Left forelimb (tissue), 1 donor: Measurements from ENCODE around the gene HAPSTR1.
A peak's percentile ranks its signal among the peaks of the same experiment; 100 is the strongest.
"Not testable (repeated sequence)": the region's sequence is repeated elsewhere in the genome, so short reads cannot be mapped to it uniquely, and the experiment has no call there.

ENCODE experiments used
- DNase-seq: peaks from one replicate; pipeline ENCODE4 v3.0.0-alpha.2; 2018; ENCODE audit warnings: low spot score

Gene HAPSTR1

DNA sequence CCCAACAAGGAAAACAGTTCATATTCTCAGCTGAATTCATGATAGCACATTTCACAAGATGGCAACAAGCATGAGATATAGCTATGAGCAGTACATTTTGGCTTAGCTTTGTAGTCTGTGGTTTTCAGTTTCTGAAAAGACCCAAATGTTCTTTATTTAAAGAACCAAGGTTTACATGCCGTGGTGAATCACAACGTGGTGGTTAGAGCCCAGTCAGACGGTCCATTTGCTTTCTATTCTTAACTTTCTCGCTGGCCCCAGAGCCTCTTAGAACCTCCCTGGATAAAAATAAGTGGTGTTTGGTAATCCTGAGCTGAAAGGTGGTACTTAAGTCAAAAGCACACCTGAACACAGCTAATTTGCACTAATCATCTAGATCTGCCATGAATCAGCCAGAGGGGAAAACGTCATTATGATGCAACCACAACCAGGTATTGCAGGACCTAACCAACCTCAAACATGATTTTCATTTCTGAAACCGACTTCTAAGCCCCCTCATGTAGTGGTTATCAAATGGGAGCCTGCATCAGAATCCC is 18.6 kb upstream of the HAPSTR1 start:
- no peak for DNase-seq

DNA sequence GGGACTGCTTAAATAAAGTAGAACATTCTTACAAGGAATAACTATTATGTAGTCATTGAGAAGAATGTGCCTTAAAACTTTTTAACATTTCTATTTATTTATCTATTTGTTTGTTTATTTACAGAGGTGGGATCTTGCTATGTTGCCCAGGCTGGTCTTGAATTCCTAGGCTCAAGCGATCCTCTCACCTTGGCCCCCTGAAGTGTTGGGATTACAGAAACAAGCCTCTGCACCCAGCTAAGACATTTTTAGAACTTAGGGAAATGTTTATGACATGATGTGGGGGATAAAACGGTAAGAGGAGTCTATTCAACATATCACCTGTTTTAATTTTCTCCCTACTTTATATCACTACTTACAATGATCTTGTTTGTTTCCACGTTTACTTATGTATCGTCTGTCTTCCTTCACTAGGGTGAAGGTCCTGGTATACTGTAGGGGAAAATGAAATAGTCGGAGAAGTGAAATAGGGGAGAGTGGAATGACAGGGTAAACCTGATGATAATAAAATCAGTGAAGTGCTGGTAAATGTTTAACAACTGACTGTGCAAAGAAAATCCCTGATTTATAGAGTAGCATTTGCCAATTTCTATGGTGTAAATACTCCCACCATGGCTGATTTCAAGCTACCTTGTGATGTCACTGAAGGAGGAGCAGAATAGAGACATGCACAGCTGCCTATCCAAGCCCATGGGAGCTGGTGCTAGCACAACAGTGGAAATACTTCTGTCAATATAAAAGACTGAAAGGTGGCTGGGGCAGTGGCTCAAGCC is 16.0 kb upstream of the HAPSTR1 start:
- DNase-seq = no peak

DNA sequence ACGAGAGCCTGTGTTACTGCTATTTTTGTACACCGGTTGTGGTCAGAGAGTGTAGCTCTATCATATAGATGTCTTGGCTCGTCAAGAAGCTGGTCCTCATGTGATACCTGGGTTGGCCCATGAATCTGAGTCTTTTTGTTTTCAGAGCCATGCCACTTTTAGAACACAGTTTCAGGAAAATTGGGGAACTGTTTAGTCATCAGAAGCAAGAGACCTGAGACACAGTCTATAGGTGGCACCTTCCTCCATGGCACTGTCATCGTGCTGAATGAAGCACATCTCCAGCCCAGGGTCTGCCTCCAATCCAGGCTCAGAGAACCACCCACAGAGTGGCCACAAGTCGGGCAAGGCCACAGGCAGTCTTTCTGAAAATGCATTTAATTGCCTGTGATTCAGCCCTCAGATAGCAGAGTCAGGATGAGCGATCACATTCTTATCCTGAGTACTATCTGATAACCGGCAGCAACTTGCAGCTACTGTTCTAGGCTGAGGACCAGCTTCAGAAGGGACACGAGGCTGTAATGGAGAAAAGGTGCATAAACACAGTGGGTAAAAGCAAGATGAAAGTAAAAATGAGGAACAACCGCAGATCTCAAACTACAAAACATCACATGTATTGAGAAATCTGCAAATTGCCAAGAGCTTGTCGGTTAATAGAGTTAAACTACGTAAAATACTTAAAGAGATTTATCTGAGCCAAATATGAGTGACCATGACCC is 14.2 kb upstream of the HAPSTR1 start:
- no peak for DNase-seq

DNA sequence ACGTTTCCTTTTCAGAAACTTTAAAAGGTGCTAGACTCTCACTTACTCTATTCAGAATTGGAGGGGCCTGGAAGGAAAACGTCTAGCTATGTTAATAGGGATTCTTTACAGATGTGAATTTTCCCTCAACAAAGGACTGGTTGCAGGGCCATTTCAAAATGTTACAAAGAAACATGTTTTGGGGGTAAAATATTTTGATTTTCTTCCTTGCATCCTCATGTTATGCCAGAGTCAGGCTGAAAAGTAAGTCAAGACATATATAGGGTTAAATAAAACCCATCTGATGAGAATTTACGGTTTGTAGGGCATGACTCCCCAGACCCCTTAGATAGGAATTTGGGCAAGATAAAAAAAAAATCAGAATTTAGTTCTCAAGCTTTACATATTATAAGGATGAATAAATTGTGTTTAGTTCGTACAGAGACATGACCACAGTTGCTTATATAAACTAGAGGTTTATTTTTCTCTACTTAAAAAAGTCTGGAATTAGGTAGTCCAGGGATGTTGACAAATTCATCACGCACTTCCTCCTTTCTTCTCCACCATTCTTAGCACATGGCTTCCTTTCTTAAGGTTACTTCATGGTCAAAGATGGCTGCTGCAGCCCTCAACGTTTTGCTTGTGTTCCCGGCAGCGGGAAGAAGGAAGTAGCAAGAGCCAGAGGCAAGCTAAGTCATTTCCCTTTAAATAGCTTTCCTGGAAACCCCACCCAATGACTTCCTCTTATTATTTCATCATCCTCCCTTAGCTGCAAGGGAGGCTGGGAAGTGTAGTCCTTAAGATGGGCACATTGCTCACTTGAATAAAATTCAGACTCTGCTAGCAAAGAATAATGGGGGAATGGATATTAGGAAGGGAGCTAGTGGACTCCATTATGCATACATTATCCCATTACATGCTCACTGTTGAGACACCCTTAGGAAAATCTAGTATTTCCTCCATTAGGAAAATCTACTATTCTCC is 12.7 kb upstream of the HAPSTR1 start:
- not testable (repeated sequence) for DNase-seq

DNA sequence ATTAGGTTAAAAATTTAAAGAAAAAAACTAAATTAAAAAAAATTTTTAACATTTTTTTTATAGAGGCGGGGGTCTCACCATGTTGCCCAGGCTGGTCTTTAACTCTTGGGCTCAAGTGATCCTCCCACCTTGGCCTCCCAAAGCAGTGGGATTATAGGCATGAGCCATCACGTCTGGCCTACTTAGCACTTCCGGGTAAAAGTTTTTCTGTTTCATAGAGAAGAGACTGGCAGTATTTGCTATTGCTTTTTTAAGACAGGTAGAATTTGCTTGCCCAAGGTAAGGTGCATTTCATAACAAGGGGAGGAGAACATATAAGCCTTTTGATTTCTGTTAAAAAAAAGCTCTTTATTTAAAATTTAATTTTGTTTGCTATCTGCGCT is 12.0 kb upstream of the HAPSTR1 start:
- no peak for DNase-seq

DNA sequence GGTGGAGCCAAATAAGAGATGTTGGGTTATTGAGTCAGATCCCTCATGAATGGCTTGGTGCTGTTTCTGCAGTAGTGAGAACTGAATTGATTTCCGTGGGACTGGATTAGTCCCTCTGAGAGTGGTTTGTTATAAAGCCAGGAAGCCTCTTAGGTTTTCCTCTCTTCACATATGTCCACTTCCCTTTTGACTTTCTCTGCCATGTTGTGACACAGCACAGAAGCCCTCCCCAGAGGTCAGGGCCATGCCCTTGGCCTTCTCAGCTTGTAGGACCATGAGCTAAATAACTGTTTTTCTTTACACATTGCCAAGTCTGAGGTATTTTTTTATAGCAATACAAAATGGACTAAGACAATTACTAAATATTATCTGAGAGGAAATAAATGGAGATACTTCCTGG is 10.3 kb upstream of the HAPSTR1 start:
- no peak for DNase-seq

DNA sequence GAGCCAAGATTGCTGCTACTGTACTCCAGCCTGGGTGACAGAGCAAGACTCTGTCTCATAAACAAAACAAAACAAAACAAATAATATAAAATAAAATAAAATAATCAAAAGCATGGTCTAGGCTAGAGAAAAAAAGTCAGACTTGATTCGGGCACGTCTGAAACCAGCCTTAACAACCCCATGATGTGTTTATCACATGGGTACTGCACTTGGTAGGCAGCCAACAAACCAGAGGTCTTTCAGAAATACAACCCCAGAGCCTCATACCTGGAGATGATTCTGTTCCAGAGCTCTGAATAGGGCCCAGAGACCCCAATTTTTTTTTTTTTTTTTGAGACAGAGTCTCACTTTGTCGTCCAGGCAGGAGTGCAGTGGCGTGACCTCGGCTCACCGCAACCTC is 9.6 kb upstream of the HAPSTR1 start:
- DNase-seq = no peak

DNA sequence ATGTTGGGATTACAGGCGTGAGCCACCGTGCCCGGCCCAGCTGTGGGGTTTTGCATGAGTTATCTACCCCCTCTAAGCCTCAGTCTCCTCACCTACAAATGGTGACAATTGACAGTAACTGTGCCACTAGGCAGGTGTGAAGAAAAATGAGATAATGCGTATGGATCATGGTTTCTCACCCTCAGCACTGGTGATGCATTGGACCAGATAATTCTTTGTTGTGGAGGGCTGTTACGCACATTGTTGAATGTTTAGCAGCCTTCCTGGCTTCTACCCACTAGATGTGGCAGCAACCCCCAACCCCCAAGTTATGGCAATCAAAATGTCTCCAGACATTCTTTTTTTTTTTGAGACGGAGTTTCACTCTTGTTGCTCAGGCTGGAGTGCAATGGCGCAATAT is 9.0 kb upstream of the HAPSTR1 start:
- DNase-seq = no peak

DNA sequence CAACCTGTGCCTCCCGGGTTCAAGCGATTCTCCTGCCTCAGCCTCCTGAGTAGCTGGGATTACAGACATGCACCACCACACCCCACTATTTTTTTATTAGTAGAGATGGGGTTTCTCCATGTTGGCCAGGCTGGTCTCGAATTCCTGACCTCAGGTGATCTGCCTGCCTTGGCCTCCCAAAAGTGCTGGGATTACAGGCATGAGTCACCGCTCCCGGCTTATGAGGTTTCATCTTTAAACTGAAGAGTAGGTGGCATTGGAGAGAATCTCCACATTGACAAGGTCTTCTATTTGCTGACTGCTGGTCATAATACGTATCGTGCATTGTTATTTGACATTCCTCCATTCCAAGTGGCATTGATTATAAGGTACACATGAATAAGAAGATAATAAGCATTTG is 3.7 kb upstream of the HAPSTR1 start:
- not testable (repeated sequence) for DNase-seq

DNA sequence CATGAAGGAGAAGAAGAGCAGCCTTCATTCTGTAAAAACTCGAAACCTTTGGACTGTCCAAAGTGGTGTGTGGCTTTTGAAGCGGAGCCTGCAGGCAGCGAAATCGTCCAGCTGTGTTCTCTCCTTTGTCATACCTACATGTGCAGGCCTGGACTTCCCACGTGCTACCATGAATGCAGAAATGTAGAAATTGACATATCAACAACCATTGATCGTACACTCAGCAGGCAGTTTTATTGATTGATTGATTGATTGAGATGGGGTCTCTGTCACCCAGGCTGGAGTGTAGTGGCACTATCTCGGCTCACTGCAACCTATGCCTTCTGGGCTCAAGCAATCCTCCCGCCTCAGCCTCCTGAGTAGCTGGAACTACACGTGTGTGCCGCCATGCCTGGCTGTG is 2.6 kb upstream of the HAPSTR1 start:
- no peak for DNase-seq

DNA sequence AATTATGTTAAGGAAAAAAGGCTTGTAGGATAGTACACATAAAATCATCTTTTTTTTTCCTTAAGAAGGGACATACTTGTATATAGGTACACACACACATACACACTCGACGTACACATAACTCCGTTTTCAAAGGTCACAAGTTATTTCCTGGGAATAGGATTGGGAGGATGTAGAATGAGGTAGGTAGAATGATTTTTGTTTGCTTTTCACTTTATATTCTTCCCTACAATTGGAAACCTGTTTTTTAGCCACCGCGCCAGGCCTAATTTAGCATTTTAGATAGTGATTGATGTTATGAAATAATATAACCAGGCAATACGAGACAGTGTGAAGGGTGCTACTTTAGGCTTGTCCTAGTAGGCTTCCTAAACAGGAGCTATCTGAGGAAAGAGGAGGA is 1.8 kb upstream of the HAPSTR1 start:
- DNase-seq = no peak

DNA sequence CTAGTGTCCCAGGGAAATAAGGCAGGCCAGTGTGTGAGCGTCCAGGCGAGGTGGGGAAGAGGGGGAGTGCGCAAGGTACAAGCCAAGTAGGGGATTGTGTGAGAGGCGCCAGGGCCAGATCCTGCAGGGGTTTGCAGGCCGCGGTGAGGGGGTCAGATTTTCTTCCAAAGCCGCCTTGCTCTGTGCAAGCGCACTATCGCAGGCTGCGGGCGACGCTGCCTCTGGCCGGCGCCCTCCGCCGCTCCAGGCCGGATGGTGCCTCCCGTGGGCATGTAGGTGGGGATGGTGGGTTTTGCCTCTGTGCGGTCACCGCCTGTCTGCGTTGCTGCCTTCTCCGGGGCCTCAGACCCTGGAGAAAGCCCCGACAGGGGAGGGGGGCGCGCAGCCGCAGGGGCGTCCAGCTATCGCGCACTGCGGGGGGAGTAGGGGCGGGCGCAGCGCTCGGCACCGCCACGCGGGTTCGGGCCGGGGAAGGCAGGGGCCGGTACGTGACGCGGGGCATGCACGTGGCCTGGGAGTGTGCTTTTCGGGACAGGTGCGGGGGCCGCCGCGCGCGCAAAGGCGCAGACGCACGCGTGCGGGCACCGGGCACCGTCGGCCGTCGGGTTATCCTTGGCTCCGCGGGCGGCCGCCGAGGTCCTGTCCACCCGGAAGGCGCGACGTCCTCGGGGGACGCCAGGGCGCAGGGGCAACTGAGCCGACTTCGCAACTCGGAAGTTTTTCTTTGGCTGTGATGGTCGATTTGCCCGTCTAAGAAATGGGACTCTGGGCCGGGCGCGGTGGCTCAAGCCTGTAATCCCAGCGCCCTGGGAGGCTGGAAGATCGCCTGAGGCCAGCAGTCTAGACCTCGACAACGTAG is 1.1 kb upstream of the HAPSTR1 start:
- DNase-seq = peak; percentile 74

DNA sequence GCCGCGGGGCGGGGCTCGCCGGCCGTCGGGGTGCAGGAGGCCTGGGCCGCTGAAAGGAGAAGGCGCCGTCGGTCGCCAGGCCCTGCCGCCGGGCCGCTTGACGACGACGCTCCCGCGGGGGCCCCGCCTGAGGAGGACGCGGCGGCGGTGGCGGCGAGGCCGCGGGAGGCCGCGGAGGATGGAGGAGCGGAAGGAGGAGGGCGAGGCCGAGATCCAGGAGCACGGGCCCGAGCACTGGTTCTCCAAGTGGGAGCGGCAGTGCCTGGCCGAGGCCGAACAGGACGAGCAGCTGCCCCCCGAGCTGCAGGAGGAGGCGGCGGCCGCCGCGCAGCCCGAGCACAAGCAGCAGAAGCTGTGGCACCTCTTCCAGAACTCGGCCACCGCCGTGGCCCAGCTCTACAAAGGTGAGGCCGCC is 430 bp downstream of the HAPSTR1 start:
- peak; percentile 71 for DNase-seq

DNA sequence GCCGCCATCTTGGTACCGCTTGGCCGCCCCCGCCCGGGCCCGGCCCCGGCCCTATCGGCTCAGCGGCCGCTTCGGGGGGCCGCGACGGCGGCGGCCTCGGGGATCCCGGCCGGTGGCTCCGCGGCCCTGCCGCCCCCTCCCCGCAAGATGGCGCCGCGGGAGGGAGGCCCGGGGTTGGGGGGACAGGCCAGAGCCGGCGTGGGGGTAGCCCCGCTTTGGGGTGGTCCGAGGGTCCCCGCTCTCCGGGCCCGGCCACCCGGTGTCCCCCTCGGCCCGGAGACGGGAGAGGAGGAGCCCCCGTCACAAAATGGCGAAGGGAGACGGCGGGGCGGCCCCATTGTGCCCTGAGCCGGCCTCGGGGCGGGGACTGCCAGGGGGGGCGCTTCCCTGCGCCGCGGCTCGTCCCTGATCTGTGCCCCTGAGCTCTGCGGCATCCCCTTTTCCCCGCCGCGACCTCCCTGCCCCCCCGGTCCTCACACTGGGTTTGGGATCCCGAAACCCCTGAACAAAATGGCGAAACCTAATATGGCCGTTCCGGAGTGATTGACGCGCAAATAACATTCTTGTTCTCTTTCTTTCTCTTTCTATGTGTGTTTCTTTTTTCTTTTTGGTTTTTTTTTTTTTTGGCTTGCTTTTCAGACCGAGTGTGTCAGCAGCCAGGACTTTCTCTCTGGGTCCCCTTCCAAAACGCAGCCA is 986 bp downstream of the HAPSTR1 start:
- peak; percentile 80 for DNase-seq

DNA sequence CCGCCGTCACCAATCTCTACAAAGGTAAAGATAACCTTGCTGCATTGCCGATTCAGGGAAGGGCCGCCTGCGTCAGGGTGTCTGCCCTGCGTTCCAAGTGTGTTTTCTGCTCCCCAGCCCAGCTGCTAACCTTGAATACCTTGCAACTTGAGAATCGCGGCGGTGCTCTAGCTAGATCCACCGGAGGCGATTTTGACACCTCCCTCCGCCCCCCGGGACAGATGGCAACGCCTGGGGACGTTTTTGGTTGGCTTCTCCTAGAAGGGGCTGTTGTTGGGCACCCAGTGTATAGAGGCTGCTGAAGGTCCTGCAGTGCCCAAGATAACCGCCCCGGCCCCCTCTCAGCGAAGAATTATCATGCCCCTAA is 1.5 kb downstream of the HAPSTR1 start:
- no peak for DNase-seq

DNA sequence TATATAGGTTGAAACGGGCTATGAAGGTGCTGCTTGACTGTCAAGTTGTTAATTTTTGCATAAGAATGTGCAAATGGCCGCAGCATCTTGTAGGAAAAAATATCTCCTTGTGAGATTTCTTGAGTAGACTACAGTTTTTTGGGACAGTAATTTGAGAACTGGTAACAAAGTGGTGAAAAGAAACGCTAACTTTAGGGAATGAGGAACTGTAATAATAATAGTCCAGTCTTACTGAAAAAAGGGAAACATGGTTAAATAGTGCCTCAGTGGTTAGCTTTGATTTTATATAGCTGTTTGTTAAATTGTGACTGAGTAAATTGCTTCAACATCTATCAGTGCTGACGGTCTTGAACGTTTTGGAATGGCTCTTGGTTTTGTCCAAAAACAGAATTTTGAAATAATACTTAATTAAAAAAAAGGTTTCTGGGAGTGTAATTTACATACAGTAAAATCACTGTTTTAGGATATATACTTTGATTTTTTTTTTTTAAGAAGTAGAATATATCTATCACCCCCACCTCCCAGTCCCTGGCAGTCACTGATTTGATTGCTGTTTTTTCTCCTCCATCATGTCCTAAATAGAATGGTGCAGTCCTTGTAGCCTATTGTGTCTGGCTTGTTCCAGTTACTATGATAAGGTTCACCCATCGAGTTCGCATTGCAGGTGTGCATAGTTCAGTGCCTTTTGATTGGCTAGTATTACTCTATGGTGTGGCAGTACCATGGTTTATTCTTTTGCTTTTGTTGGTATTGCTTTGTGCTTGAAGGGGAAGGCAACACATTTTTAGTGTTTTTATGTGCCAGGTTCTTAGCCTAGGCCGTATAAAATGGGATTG is 2.8 kb downstream of the HAPSTR1 start:
- DNase-seq = no peak

DNA sequence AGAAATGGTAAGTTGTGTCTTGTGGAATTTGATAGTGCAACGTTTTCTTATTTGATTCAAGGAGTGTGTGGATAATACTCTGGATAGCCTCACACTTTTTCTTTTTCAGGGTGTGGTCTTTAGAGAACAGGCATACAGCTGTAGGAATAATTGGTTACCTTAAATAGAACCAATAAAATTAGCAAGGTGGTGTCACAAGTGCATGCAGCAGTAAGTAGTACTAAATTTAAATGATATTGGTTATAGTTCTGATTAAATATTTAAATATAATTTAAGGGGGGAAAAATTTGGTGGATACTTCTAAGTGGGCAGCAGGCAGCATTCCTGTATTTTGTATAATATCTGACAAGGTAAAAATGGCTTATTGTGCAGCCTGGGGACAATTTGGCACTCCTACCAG is 3.7 kb downstream of the HAPSTR1 start:
- DNase-seq = no peak

DNA sequence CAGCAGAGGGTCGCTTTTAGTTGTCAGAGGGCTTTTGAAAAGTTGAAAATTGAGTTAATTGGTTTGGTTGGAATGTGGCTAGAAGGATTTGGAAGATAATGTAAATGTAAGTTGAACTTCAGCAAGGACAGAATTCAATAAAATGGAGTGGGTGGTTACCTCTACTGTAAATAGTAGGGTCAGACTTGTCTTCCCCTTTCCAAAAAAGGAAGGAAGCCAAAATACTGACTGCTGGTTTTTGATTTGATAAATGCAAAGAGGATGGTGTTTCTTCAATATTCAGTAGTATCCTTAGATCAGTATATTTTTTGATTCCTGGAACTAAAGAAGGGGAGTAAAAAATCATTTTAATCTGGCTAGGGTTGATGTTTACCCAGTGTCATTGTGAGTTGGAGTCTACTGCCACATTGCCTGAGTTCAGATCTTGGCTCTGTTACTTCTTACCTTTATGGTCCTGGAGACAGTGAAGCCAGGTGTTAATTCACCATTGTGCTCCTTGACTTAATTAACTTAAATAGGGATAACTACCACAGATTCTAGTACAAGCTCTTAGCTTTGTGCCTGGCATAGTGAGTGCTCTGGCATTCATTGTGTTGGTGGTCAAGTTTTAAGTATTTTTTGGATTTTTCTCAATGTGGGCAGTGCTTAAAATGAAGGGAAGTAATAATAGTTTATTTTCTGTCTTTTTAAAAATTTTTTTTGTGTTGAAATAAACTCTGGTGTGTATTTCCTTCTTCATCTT is 4.4 kb downstream of the HAPSTR1 start:
- DNase-seq = no peak

DNA sequence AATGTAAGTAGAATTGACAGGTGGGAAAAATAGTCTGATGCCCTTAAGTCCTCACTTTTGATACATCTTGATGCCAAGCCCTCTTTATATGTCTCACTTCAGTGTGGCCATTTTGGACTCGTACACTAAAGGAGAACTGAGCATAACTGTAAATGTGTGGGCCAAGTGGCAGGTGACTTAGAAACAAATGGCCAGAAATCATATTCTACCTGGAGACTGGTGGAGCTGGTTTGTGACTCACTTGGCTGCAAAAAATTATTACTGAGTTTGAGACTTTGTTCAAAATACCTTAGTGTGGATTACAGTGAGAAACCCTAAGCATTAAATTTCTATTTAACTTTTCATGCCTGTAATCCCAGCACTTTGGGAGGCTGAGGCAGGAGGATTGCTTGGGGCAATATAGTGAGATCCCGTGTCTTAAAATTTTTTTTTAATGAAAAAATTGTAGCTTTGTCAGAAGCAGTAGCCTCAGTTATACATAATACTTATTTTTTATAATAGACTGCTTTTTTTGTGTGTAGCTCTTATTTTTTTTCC is 5.0 kb downstream of the HAPSTR1 start:
- DNase-seq = no peak
